Ovary (tissue), 9 donors: ENCODE data around the gene SLC25A41. TPM values are rescaled to one million over a fixed set of nuclear protein-coding genes. Genes with fewer than 3 reads are reported as not detected.

Source experiments
- DNase-seq, 5 donors: peaks; one replicate each; pipeline ENCODE4 v3.0.0-alpha.2; 2019 to 2020
- H3K27ac ChIP-seq, 2 donors: fragments of 200-600 bp; one replicate each; pipeline versions ENCODE4 v1.5.1 to v1.8.0; 2019 to 2022
- H3K27me3 ChIP-seq: fragments of 200-600 bp; one replicate; pipeline ENCODE4 v1.8.0; 2022
- H3K36me3 ChIP-seq: fragments of 200-600 bp; sonication (generic); one replicate; pipeline ENCODE4 v1.5.1; 2019
- H3K4me1 ChIP-seq: one replicate; pipeline ENCODE4 v1.8.1; 2013; ENCODE audit warnings: mild to moderate bottlenecking, moderate library complexity; ENCODE audit not compliant: insufficient read depth
- H3K4me3 ChIP-seq: fragments of 200-600 bp; sonication (generic); one replicate; pipeline ENCODE4 v1.5.1; 2017
- H3K9me3 ChIP-seq, 2 donors: fragments of 200-600 bp in 1 of 2; sonication (generic) in 1 of 2; one replicate each; pipeline versions ENCODE4 v1.5.1 to v1.8.1; 2013 to 2019; ENCODE audit warnings: mild to moderate bottlenecking in 1 of 2, moderate library complexity in 1 of 2
- CTCF ChIP-seq, 3 donors: fragments of 450-650 bp in 2 of 3; fragments of 200-600 bp in 1 of 3; IDR thresholded peaks; one replicate each; pipeline versions ENCODE4 v1.5.1 to v1.8.0; 2016 to 2022; ENCODE audit warnings: antibody characterized with exemption in 3 of 3, mild to moderate bottlenecking in 1 of 3
- EP300 ChIP-seq: sonication (generic); formaldehyde crosslinking; IDR thresholded peaks from one replicate; pipeline ENCODE4 v1.6.1; 2017; ENCODE audit warnings: antibody characterized with exemption
- POLR2A ChIP-seq: fragments of 450-650 bp; IDR thresholded peaks from one replicate; pipeline ENCODE4 v1.6.1; 2017; ENCODE audit warnings: antibody characterized with exemption, mild to moderate bottlenecking, moderate library complexity
- WGBS, 3 donors: extraction: QIAGEN DNeasy Blood & Tissue Kit in 1 of 3; methylation state at CpG; one replicate each; pipeline versions ENCODE4 v1.1.5 to v1.1.7; 2013 to 2017; 5-methylcytosine and 5-hydroxymethylcytosine counted together
- intact Hi-C, 4 donors: fragments of 100-400 bp; cut with DNase I; formaldehyde crosslinking; loops; one replicate each; pipeline versions ENCODE4 v1.11.0 to v1.15.1; 2022 to 2023
- polyA plus RNA-seq, 2 donors: library from polyadenylated mRNA; stranded (reverse); fragments of 200-250 nt in 1 of 2; fragments of 350-450 nt in 1 of 2; fragmentation: Illumina TruSeq in 1 of 2; extraction: RNeasy Lipid Tissue Mini Kit (QIAGEN cat#74804) in 1 of 2; gene quantifications; one replicate each; pipeline ENCODE4 v1.2.3, GENCODE V29; 2013 to 2014
- total RNA-seq, 7 donors: library from RNA; depleted of rRNA in 2 of 7; stranded (reverse); fragments of >200 nt in 2 of 7; fragmentation: NEBNext Ultra II Directional in 3 of 7; extraction: Animal tissue kit (Norgen Biotek cat#: 25700) in 3 of 7; gene quantifications; one replicate each; pipeline versions ENCODE4 v1.1.0 to v1.2.4, GENCODE V29; 2016 to 2023
- donor health status: DM: no; HTN: no; CAD: no; lungs with moderate emphysema.
- donor health status: DM: no; HTN: no; CAD: no.
- donor health status: Bipolar disorder and iron deficiency.
- donor health status: DM: yes; HTN: yes; CAD: no.
- donor health status: DM: no; HTN: no; CAD: no.
- donor health status: DM: yes; HTN: yes; CAD: no.

Gene SLC25A41
- total and polyA plus RNA-seq, 9 donors = 0.20 to 0.52 (median 0.40) TPM; not detected in 5

- H3K9me3 ChIP-seq = no peaks in the 10 kb centered on the region
- peak overlapping the region in 1 of 2 donors; percentile 53 for H3K27ac ChIP-seq
- 55 to 60% (median 59%) methylated on average over 42 of the region's 42 CpGs for WGBS, 3 donors
- H3K4me3 ChIP-seq = no peak overlapping the region
- TF ChIP-seq EP300 = no peak
- no peak for TF ChIP-seq POLR2A
- H3K27me3 ChIP-seq = no peaks in the 10 kb centered on the region
- intact Hi-C loops = no loop called here
- no peak for DNase-seq
- peaks cover 3% of the 10 kb centered on the region for H3K4me1 ChIP-seq
- no peaks in the 10 kb centered on the region for H3K36me3 ChIP-seq
Observed at GRCh38 chr19:6413721-6414643, 19.6 kb downstream of the SLC25A41 start.

- 16 to 26% (median 19%) methylated on average over 10 of the region's 10 CpGs for WGBS, 3 donors
- no peaks in the 10 kb centered on the region for H3K27me3 ChIP-seq
- no peak for DNase-seq
- H3K36me3 ChIP-seq = no peaks in the 10 kb centered on the region
- intact Hi-C loops = no loop called here
- TF ChIP-seq POLR2A (no peak), CTCF (IDR thresholded peaks at IDR 0.05) (no peak), EP300 (no peak)
- no peaks in the 10 kb centered on the region for H3K9me3 ChIP-seq
- H3K4me3 ChIP-seq = no peak overlapping the region
- peaks cover 3% of the 10 kb centered on the region for H3K4me1 ChIP-seq
- H3K27ac ChIP-seq = no peak overlapping the region
Observed at GRCh38 chr19:6413291-6413690, 20.3 kb downstream of the SLC25A41 start.

GRCh38 chr19:6412447-6413091 is 21.0 kb downstream of the SLC25A41 start:
- DNase-seq = peak; percentile 37 to 68 (median 55)
- H3K4me1 ChIP-seq = peaks cover 3% of the 10 kb centered on the region
- TF ChIP-seq CTCF (IDR thresholded peaks at IDR 0.05) (no peak), EP300 (no peak), POLR2A (no peak)
- H3K27ac ChIP-seq = peak overlapping the region in 1 of 2 donors; percentile 63
- no peaks in the 10 kb centered on the region for H3K9me3 ChIP-seq
- no peak overlapping the region for H3K4me3 ChIP-seq
- intact Hi-C loops = no loop called here
- H3K36me3 ChIP-seq = no peaks in the 10 kb centered on the region
- WGBS, 3 donors = 23 to 27% (median 24%) methylated on average over 15 of the region's 15 CpGs
- no peaks in the 10 kb centered on the region for H3K27me3 ChIP-seq

GRCh38 chr19:6412061-6412446 is 21.5 kb downstream of the SLC25A41 start:
- Histone ChIP-seq H3K27ac (peak overlapping the region; percentile 20 to 63), H3K9me3 (no peaks in the 10 kb centered on the region), H3K4me1 (peaks cover 3% of the 10 kb centered on the region), H3K27me3 (no peaks in the 10 kb centered on the region), H3K4me3 (no peak overlapping the region), H3K36me3 (no peaks in the 10 kb centered on the region)
- TF ChIP-seq CTCF (IDR thresholded peaks at IDR 0.05) = no peak
- no peak for TF ChIP-seq EP300
- no peak for TF ChIP-seq POLR2A
- no peak for DNase-seq
- 60 to 64% (median 63%) methylated on average over 12 of the region's 12 CpGs for WGBS, 3 donors
- intact Hi-C loops = no loop called here

- no peaks in the 10 kb centered on the region for H3K9me3 ChIP-seq
- TF ChIP-seq CTCF (IDR thresholded peaks at IDR 0.05) (no peak), POLR2A (no peak), EP300 (no peak)
- H3K4me1 ChIP-seq = peaks cover 3% of the 10 kb centered on the region
- no peak overlapping the region for H3K27ac ChIP-seq
- WGBS, 3 donors = 94 to 99% (median 94%) methylated on average over 6 of the region's 6 CpGs
- no peaks in the 10 kb centered on the region for H3K36me3 ChIP-seq
- intact Hi-C loops = no loop called here
- H3K4me3 ChIP-seq = no peak overlapping the region
- DNase-seq = no peak
- no peaks in the 10 kb centered on the region for H3K27me3 ChIP-seq
Observed at GRCh38 chr19:6409346-6409745, 24.2 kb downstream of the SLC25A41 start.
